Measurements from ENCODE around the gene PROSER2. TPM values are rescaled to one million over a fixed set of nuclear protein-coding genes. Genes with fewer than 3 reads are reported as not detected.

Gene PROSER2
- polyA plus RNA-seq, 3 donors = 1.2 to 2.2 (median 2.0) TPM

- Histone ChIP-seq H3K4me3 (replicated peaks in 1 of 3; ENCODE audit: low read depth in 2 of 3, low read length in 3 of 3) (no peak overlapping the region), H3K79me2 (ENCODE audit: insufficient read depth, low read length) (no peaks in the 10 kb centered on the region), H3K27ac (ENCODE audit: low read depth in 1 of 2, low read length in 2 of 2) (no peak overlapping the region), H3K9me3 (replicated peaks in 1 of 2; ENCODE audit: control insufficient read depth in 1 of 2, insufficient read depth in 1 of 2, low read length in 2 of 2) (peaks cover 0 to 9% of the 10 kb centered on the region in 2 donors), H3K36me3 (replicated peaks in 1 of 2; ENCODE audit: control insufficient read depth in 1 of 2, insufficient read depth in 2 of 2, low read length in 2 of 2) (no peaks in the 10 kb centered on the region), H3K4me2 (replicated peaks; ENCODE audit: extremely low read depth, low read length, poor library complexity, severe bottlenecking) (no peak overlapping the region), H3K9ac (ENCODE audit: insufficient read depth, low read length, poor library complexity, severe bottlenecking) (no peak overlapping the region), H3K27me3 (ENCODE audit: control insufficient read depth in 2 of 2, insufficient read depth in 2 of 2, low read length in 2 of 2) (no peaks in the 10 kb centered on the region), H2AFZ (ENCODE audit: insufficient read depth, low read depth, low read length, poor library complexity, severe bottlenecking) (no peak overlapping the region), H4K20me1 (ENCODE audit: insufficient read depth, low read length) (no peaks in the 10 kb centered on the region), H3K4me1 (ENCODE audit: control insufficient read depth in 1 of 2, insufficient read depth in 2 of 2, low read length in 2 of 2) (no peaks in the 10 kb centered on the region)
- peaks cover 0 to 10% (median 3%) of the 10 kb centered on the region in 7 donors for H3K9me3 Mint-ChIP-seq
- intact Hi-C loops (cut with micrococcal nuclease) = no loop called here
- no peak for TF ChIP-seq CTCF (IDR thresholded peaks at IDR 0.05)
- no peak overlapping the region for H3K4me3 Mint-ChIP-seq
- DNase-seq = no peak
- peaks cover 0 to 8% (median 0%) of the 10 kb centered on the region in 3 donors for H3K27me3 Mint-ChIP-seq (ENCODE audit: low read depth in 3 of 3)
- H3K4me1 Mint-ChIP-seq = no peaks in the 10 kb centered on the region
- 96% methylated on average over 42 of the region's 47 CpGs for WGBS (ENCODE audit: insufficient coverage)
- no peaks in the 10 kb centered on the region for H3K36me3 Mint-ChIP-seq
- H3K27ac Mint-ChIP-seq = no peak overlapping the region
Observed at GRCh38 chr10:11894381-11895107, 71.4 kb downstream of the PROSER2 start.

GRCh38 chr10:11895108-11895466, 71.9 kb downstream of the PROSER2 start:
- 94% methylated on average over 11 of the region's 11 CpGs for WGBS (ENCODE audit: insufficient coverage)
- no peaks in the 10 kb centered on the region for H3K27me3 ChIP-seq (ENCODE audit: control insufficient read depth in 2 of 2, insufficient read depth in 2 of 2, low read length in 2 of 2)
- H3K79me2 ChIP-seq (ENCODE audit: insufficient read depth, low read length) = no peaks in the 10 kb centered on the region
- H3K4me3 ChIP-seq (replicated peaks in 1 of 3; ENCODE audit: low read depth in 2 of 3, low read length in 3 of 3) = no peak overlapping the region
- H3K27ac ChIP-seq (ENCODE audit: low read depth in 1 of 2, low read length in 2 of 2) = no peak overlapping the region
- H4K20me1 ChIP-seq (ENCODE audit: insufficient read depth, low read length) = no peaks in the 10 kb centered on the region
- intact Hi-C loops (cut with micrococcal nuclease) = no loop called here
- H3K4me1 ChIP-seq (ENCODE audit: control insufficient read depth in 1 of 2, insufficient read depth in 2 of 2, low read length in 2 of 2) = no peaks in the 10 kb centered on the region
- no peak overlapping the region for H3K4me2 ChIP-seq (replicated peaks; ENCODE audit: extremely low read depth, low read length, poor library complexity, severe bottlenecking)
- H3K36me3 Mint-ChIP-seq = no peaks in the 10 kb centered on the region
- H3K27me3 Mint-ChIP-seq (ENCODE audit: low read depth in 3 of 3) = peaks cover 0 to 8% (median 0%) of the 10 kb centered on the region in 3 donors
- H3K36me3 ChIP-seq (replicated peaks in 1 of 2; ENCODE audit: control insufficient read depth in 1 of 2, insufficient read depth in 2 of 2, low read length in 2 of 2) = no peaks in the 10 kb centered on the region
- peaks cover 0 to 10% (median 3%) of the 10 kb centered on the region in 7 donors for H3K9me3 Mint-ChIP-seq
- no peak for DNase-seq
- peaks cover 0 to 9% of the 10 kb centered on the region in 2 donors for H3K9me3 ChIP-seq (replicated peaks in 1 of 2; ENCODE audit: control insufficient read depth in 1 of 2, insufficient read depth in 1 of 2, low read length in 2 of 2)
- H3K9ac ChIP-seq (ENCODE audit: insufficient read depth, low read length, poor library complexity, severe bottlenecking) = no peak overlapping the region
- H2AFZ ChIP-seq (ENCODE audit: insufficient read depth, low read depth, low read length, poor library complexity, severe bottlenecking) = no peak overlapping the region
- no peaks in the 10 kb centered on the region for H3K4me1 Mint-ChIP-seq
- no peak overlapping the region for H3K4me3 Mint-ChIP-seq
- no peak for TF ChIP-seq CTCF (IDR thresholded peaks at IDR 0.05)
- H3K27ac Mint-ChIP-seq = no peak overlapping the region

Data from CD14-positive monocyte (primary cell).